Activated B cell treated with CpG ODN at 0.5 μM for 24 hours (primary cell): ENCODE measurements around the gene CLEC3A. TPM values are rescaled to one million over a fixed set of nuclear protein-coding genes. Genes with fewer than 3 reads are reported as not detected.

ENCODE experiments used
- ATAC-seq: fragments of 200-7000 bp; cut with Tn5 transposase; one replicate; pipeline ENCODE4 v1.10.0; 2021; ENCODE audit warnings: low read depth, mild to moderate bottlenecking, moderate library complexity
- CTCF ChIA-PET: fragments of 350-600 bp; sonication (Branson Sonifier 250); formaldehyde crosslinking; loops from one replicate; lab custom pipeline; 2021; ENCODE audit warnings: antibody characterized with exemption; lab: Charles Lee
- POLR2A ChIA-PET: fragments of 350-600 bp; sonication (Branson Sonifier 250); formaldehyde crosslinking; loops from one replicate; lab custom pipeline; 2021; ENCODE audit warnings: antibody characterized with exemption; lab: Charles Lee
- DNase-seq: peaks from one replicate; pipeline ENCODE4 v3.0.0; 2022
- H3K27ac Mint-ChIP-seq: one replicate; pipeline ENCODE4 v1.8.0; 2020; ENCODE audit warnings: mixed read lengths
- H3K27me3 Mint-ChIP-seq: one replicate; pipeline ENCODE4 v1.8.0; 2021; ENCODE audit warnings: mixed read lengths
- H3K36me3 Mint-ChIP-seq: one replicate; pipeline ENCODE4 v1.8.0; 2021; ENCODE audit warnings: low read depth, mixed read lengths
- H3K4me1 Mint-ChIP-seq: one replicate; pipeline ENCODE4 v1.8.0; 2021; ENCODE audit warnings: mixed read lengths
- H3K4me3 Mint-ChIP-seq: one replicate; pipeline ENCODE4 v1.8.0; 2020; ENCODE audit warnings: mild to moderate bottlenecking, mixed read lengths
- H3K9me3 Mint-ChIP-seq: one replicate; pipeline ENCODE4 v1.8.0; 2020; ENCODE audit warnings: mixed read lengths
- intact Hi-C: fragments of 100-400 bp; cut with micrococcal nuclease; formaldehyde crosslinking; loops from one replicate; pipeline ENCODE4 v1.15.1; 2024
- total RNA-seq: library from RNA; stranded (reverse); gene quantifications from 2 replicates; pipeline ENCODE4 v1.2.3, GENCODE V29; 2022
- TF ChIP-seq, protein P1 (sequence below): fragments of 200-600 bp; IDR thresholded peaks from one replicate; pipeline ENCODE4 v1.8.0; 2022; ENCODE audit warnings: antibody characterized with exemption, mild to moderate bottlenecking

The CLEC3A gene
- total RNA-seq, 1 donor from 2014 or later = not detected

DNA sequence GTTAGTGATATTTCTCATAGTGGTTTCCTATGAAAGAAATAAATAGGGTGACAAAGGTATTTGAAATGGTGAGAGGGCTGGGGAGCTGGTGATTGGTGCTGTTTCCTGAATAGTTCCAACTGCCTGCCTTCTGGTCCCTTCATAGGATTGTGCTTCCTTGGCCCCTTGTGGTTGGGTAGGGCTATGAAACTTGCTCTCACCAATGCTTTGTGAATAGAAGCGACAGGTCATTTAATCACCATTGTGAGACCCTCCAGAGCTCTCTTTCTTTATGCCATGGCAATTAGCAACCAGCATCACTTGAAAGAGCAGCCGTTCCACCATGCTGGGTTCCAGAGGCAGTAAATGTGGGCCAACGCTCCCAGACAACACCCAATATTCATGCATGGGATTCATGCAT is 53.5 kb downstream of the CLEC3A start:
- H3K9me3 Mint-ChIP-seq = no peaks in the 10 kb centered on the region
- TF ChIP-seq, protein P1, sequence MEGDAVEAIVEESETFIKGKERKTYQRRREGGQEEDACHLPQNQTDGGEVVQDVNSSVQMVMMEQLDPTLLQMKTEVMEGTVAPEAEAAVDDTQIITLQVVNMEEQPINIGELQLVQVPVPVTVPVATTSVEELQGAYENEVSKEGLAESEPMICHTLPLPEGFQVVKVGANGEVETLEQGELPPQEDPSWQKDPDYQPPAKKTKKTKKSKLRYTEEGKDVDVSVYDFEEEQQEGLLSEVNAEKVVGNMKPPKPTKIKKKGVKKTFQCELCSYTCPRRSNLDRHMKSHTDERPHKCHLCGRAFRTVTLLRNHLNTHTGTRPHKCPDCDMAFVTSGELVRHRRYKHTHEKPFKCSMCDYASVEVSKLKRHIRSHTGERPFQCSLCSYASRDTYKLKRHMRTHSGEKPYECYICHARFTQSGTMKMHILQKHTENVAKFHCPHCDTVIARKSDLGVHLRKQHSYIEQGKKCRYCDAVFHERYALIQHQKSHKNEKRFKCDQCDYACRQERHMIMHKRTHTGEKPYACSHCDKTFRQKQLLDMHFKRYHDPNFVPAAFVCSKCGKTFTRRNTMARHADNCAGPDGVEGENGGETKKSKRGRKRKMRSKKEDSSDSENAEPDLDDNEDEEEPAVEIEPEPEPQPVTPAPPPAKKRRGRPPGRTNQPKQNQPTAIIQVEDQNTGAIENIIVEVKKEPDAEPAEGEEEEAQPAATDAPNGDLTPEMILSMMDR = no peak
- CTCF ChIA-PET = interaction anchor here (0.6 kb wide), 1 partner anchor 9 kb away, joined by 3 read pairs; no protein-coding TSS in a partner anchor
- H3K27ac Mint-ChIP-seq = no peak overlapping the region
- H3K27me3 Mint-ChIP-seq = peaks cover 21% of the 10 kb centered on the region
- no peak for DNase-seq
- H3K36me3 Mint-ChIP-seq = no peaks in the 10 kb centered on the region
- no peak for ATAC-seq
- POLR2A ChIA-PET = no interaction called here
- intact Hi-C loops = no loop called here
- no peaks in the 10 kb centered on the region for H3K4me1 Mint-ChIP-seq
- H3K4me3 Mint-ChIP-seq = no peak overlapping the region

DNA sequence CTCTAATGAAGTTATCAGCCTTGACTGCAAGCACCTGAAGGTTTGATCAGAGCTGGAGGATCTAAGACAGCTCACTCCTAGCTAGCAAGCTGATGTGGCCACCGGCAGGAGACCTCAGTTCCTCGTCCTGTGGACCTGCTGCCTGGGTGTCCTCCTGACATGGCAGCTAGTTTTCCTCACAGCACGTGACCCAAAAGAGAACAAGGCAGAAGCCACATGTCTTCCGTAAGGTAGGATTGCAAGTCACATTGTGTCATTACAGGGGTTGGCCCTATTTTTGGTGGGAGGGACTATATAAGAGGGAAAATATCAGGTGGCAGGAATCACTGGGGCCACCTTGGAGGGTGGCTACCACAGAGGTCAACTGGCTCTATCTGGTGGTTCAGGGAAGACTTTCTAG is 59.0 kb downstream of the CLEC3A start:
- H3K27me3 Mint-ChIP-seq = peaks cover 19% of the 10 kb centered on the region
- ChIA-PET CTCF (no interaction called here), POLR2A (no interaction called here)
- intact Hi-C loops = no loop called here
- H3K9me3 Mint-ChIP-seq = no peaks in the 10 kb centered on the region
- no peaks in the 10 kb centered on the region for H3K4me1 Mint-ChIP-seq
- no peak overlapping the region for H3K27ac Mint-ChIP-seq
- ATAC-seq (no peak), DNase-seq (no peak)
- no peaks in the 10 kb centered on the region for H3K36me3 Mint-ChIP-seq
- TF ChIP-seq, protein P1 = no peak
- no peak overlapping the region for H3K4me3 Mint-ChIP-seq

Other genes starting within 250 kb of the CLEC3A start
- not detected in 2 replicates for gene VAT1L, start 234.0 kb upstream of the CLEC3A start, total RNA-seq
- 15.6 and 22.6 TPM in 2 replicates for gene WWOX, start 77.1 kb downstream of the CLEC3A start, total RNA-seq